Left ventricle myocardium inferior (tissue), 1 donor: ENCODE measurements around the gene IL17REL. TPM values are rescaled to one million over a fixed set of nuclear protein-coding genes. Genes with fewer than 3 reads are reported as not detected.

Experiments
- DNase-seq: peaks from one replicate; pipeline ENCODE4 v3.0.0-alpha.2; 2020
- H3K27ac ChIP-seq: fragments of 200-600 bp; replicated peaks from 2 replicates; pipeline ENCODE4 v1.8.0; 2021
- H3K27me3 ChIP-seq: fragments of 200-600 bp; 2 replicates; pipeline ENCODE4 v1.8.0; 2021; ENCODE audit warnings: low read depth
- H3K36me3 ChIP-seq: fragments of 200-600 bp; 2 replicates; pipeline ENCODE4 v1.8.0; 2021
- H3K4me1 ChIP-seq: fragments of 200-600 bp; 2 replicates; pipeline ENCODE4 v1.8.0; 2021
- H3K4me3 ChIP-seq: fragments of 200-600 bp; 2 replicates; pipeline ENCODE4 v1.8.0; 2021; ENCODE audit warnings: mild to moderate bottlenecking, moderate library complexity
- H3K9me3 ChIP-seq: fragments of 200-600 bp; replicated peaks from 2 replicates; pipeline ENCODE4 v1.8.0; 2021
- CTCF ChIP-seq: fragments of 200-600 bp; IDR thresholded peaks from 2 replicates; pipeline ENCODE4 v1.8.0; 2021; ENCODE audit warnings: antibody characterized with exemption, mild to moderate bottlenecking, borderline replicate concordance
- intact Hi-C: fragments of 100-400 bp; cut with micrococcal nuclease; formaldehyde crosslinking; loops from one replicate; pipeline ENCODE4 v1.11.0; 2022
- total RNA-seq: library from RNA; stranded (reverse); fragmentation: NEBNext Ultra II Directional; extraction: Animal tissue kit (Norgen Biotek cat#: 25700); gene quantifications from one replicate; pipeline ENCODE4 v1.2.1, GENCODE V29; 2021
- donor health status: DM: no; HTN: yes; CAD: no; lungs with severe emphysema.

IL17REL gene
- total RNA-seq, 1 donor from 2014 or later: not detected

- Histone ChIP-seq H3K36me3 (no peaks in the 10 kb centered on the region), H3K4me1 (peaks cover 10% of the 10 kb centered on the region), H3K4me3 (no peak overlapping the region), H3K27ac (no peak overlapping the region), H3K27me3 (peaks cover 76% of the 10 kb centered on the region), H3K9me3 (no peaks in the 10 kb centered on the region)
- no peak for DNase-seq
- TF ChIP-seq CTCF: no peak
- intact Hi-C loops: no loop called here
Measured at GRCh38 chr22:50010676-50011446, 1.7 kb downstream of the IL17REL start.

DNA sequence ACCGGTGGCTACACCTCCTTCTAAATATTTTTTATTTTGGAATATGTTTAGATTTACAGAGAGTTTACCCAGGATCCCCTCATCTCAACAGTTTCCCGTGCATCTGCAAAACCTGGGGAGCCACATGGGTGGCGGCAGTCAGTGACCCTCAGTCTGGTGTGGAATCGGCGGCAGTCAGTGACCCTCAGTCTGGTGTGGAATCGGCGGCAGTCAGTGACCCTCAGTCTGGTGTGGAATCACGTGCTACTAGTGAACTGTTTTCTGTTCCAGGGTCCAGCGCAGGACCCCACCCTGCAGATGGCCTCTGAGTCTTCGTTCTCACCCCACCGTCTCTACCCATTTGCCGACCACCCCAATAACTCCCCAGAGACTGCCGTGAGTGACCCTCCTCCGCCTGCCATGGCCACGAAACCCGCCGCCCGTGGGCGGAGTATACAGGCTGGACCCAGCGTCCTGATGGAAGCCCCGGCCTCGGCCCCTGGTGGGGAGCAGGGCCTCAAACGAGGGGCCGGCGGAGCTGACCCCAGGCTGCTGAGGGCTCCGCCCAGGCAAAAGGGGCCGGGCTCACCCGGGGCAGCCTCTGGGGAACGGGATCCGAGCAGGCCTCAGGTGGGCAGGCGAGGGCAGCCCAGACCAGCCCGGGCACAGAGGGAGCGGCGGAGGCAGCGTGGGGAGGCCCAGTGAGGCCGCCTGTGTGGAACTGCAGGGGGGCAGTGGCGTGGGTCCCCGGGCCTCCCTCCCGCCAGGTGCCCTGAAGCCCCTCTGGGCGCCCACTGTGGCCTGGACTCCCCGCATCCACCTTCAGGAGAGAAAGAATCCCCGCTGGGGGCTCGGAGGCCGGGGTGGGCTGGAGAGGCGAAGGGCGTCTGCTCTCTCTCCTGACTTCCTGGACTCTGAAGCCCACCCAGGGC is 2.5 kb downstream of the IL17REL start:
- H3K36me3 ChIP-seq: no peaks in the 10 kb centered on the region
- peaks cover 68% of the 10 kb centered on the region for H3K27me3 ChIP-seq
- peak; percentile 7 for DNase-seq
- peaks cover 8% of the 10 kb centered on the region for H3K4me1 ChIP-seq
- no peak overlapping the region for H3K4me3 ChIP-seq
- TF ChIP-seq CTCF: no peak
- no peaks in the 10 kb centered on the region for H3K9me3 ChIP-seq
- intact Hi-C loops: no loop called here
- no peak overlapping the region for H3K27ac ChIP-seq

DNA sequence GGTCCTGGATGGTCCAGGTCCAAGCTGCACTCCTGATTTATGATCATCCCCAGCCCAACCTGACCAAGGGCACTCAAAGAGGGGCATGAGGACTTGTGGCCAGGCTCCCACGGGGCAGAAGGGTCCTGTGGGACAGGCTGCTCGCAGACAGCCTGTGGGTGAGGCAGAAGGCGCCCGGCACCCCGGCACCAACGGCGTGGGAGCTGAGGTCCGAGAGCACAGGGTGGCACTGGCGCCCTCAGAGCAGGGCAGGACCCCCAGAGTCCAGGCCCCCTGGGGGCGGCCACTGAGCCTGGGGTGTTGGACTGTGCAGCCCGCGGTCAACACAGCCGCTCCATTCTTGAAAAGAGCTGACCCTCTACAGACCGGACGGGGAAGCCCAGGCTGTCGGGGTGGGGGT is 3.3 kb downstream of the IL17REL start:
- TF ChIP-seq CTCF: no peak
- no peak for DNase-seq
- intact Hi-C loops: no loop called here
- H3K4me1 ChIP-seq: peaks cover under 1% of the 10 kb centered on the region
- no peaks in the 10 kb centered on the region for H3K36me3 ChIP-seq
- no peak overlapping the region for H3K27ac ChIP-seq
- no peaks in the 10 kb centered on the region for H3K9me3 ChIP-seq
- H3K27me3 ChIP-seq: peaks cover 64% of the 10 kb centered on the region
- no peak overlapping the region for H3K4me3 ChIP-seq

GRCh38 chr22:50008151-50009040 is 4.2 kb downstream of the IL17REL start:
- Histone ChIP-seq H3K27me3 (peaks cover 63% of the 10 kb centered on the region), H3K4me1 (no peaks in the 10 kb centered on the region), H3K9me3 (no peaks in the 10 kb centered on the region), H3K36me3 (no peaks in the 10 kb centered on the region), H3K27ac (no peak overlapping the region), H3K4me3 (no peak overlapping the region)
- no peak for TF ChIP-seq CTCF
- intact Hi-C loops: no loop called here
- DNase-seq: peak; percentile 8

DNA sequence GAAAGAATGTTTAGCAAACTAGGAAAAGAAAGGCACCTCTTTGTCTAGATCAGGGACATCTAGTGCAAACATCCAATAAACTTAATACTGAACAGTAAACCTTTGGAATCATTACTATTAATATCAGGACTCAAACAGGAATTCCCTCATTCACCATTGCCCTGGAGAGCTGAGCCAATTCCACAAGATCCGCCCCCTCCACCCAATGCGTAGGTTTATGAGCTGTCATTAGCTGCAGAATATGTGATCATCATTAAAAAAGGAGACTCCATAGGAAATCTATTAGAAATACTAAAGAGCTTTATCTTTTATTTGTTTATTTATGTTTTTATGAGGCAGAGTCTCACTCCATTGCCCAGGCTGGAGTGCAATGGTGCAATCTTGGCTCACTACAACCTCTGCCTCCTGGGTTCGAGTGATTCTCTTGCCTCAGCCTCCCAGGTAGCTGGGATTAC is 5.5 kb downstream of the IL17REL start:
- intact Hi-C loops: no loop called here
- Histone ChIP-seq H3K4me1 (no peaks in the 10 kb centered on the region), H3K27ac (no peak overlapping the region), H3K36me3 (no peaks in the 10 kb centered on the region), H3K4me3 (no peak overlapping the region), H3K27me3 (peaks cover 60% of the 10 kb centered on the region), H3K9me3 (no peaks in the 10 kb centered on the region)
- no peak for TF ChIP-seq CTCF
- DNase-seq: no peak
